ENCODE data around the gene ACER2.

DNA sequence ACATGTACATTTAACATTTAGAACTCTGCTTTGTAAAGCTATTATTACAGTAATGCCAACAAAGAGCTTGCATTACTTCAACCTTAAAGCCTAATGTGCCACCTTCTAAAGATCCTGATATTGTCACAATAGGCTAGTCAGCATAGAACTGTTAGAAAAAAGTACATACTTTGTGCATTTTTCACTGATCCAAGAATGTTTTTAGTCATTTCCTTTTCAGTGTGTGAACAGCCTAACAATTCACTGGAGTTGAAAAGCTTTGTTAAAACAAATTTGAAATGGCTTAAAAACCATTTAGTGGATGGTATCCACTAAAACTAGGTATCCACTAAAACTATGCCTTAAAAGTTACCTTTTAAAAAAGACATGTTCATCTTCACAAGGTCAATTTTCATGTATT, 33.3 kb upstream of the ACER2 start:
- TF ChIP-seq, protein P1, sequence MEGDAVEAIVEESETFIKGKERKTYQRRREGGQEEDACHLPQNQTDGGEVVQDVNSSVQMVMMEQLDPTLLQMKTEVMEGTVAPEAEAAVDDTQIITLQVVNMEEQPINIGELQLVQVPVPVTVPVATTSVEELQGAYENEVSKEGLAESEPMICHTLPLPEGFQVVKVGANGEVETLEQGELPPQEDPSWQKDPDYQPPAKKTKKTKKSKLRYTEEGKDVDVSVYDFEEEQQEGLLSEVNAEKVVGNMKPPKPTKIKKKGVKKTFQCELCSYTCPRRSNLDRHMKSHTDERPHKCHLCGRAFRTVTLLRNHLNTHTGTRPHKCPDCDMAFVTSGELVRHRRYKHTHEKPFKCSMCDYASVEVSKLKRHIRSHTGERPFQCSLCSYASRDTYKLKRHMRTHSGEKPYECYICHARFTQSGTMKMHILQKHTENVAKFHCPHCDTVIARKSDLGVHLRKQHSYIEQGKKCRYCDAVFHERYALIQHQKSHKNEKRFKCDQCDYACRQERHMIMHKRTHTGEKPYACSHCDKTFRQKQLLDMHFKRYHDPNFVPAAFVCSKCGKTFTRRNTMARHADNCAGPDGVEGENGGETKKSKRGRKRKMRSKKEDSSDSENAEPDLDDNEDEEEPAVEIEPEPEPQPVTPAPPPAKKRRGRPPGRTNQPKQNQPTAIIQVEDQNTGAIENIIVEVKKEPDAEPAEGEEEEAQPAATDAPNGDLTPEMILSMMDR (IDR thresholded peaks at IDR 0.05): no peak
- TF ChIP-seq POLR2AphosphoS5 (IDR thresholded peaks at IDR 0.05): no peak
- no peak for TF ChIP-seq POLR2A (IDR thresholded peaks at IDR 0.05)

All from transverse colon (tissue), 4 donors.